Activated CD4-positive, alpha-beta T cell treated with anti-CD3 and anti-CD28 coated beads, Interleukin-2, amount 10 ng/mL, durations not matched to agents 7 days and 5 days (primary cell): ENCODE data around the gene CFAP298. TPM values are rescaled to one million over a fixed set of nuclear protein-coding genes. Genes with fewer than 3 reads are reported as not detected.

Source experiments
- CTCF ChIA-PET: fragments of 350-600 bp; sonication (Branson Sonifier 250); formaldehyde crosslinking; loops from one replicate; lab custom pipeline; 2021; ENCODE audit warnings: antibody characterized with exemption; lab: Charles Lee
- POLR2A ChIA-PET: fragments of 350-600 bp; sonication (Branson Sonifier 250); formaldehyde crosslinking; loops from one replicate; lab custom pipeline; 2021; ENCODE audit warnings: antibody characterized with exemption; lab: Charles Lee
- DNase-seq: peaks from one replicate; pipeline ENCODE4 v3.0.0-alpha.2; 2020
- H3K27ac Mint-ChIP-seq: one replicate; pipeline ENCODE4 v1.8.0; 2021; ENCODE audit warnings: mild to moderate bottlenecking, moderate library complexity, mixed read lengths
- H3K27me3 Mint-ChIP-seq: one replicate; pipeline ENCODE4 v1.8.0; 2021; ENCODE audit warnings: mixed read lengths
- H3K36me3 Mint-ChIP-seq: one replicate; pipeline ENCODE4 v1.8.0; 2021; ENCODE audit warnings: low read depth, mixed read lengths
- H3K4me1 Mint-ChIP-seq: one replicate; pipeline ENCODE4 v1.8.0; 2021; ENCODE audit warnings: mixed read lengths
- H3K4me3 Mint-ChIP-seq: one replicate; pipeline ENCODE4 v1.8.0; 2021; ENCODE audit warnings: mild to moderate bottlenecking, moderate library complexity, mixed read lengths
- H3K9me3 Mint-ChIP-seq: one replicate; pipeline ENCODE4 v1.8.0; 2021; ENCODE audit warnings: mixed read lengths
- total RNA-seq, 2 experiments: library from RNA; stranded (reverse); gene quantifications; one replicate each; pipeline ENCODE4 v1.2.3, GENCODE V29; 2021

CFAP298 gene
- total RNA-seq, 2 experiments from 2014 or later: 32.6 to 40.2 TPM

DNA sequence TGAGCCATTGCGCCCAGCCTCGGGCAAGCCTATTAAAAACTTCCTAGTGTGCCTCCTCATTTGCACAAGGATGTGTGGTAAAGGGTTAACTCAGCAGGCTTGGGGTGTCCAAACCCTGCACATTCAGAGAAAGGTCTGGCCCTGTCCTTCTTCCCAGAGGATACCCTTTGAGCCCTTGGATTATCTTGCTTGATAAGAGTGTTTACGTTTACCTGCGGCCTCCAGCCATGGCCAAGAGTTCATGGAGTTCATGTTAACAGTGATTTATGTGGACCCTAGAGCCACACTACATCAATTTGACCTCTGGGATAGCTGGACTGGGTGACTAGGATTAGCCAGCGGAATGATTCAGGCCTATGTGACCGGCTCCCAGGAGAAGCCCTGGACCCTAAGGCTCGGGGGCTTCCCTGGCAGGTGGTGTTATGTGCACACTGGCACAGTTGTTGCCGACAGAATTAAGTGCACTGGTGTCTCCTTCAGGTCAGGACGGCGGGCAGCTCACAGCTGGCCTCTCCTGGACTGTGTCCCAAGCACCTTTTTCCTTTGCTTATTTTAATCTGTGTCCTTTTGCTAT, 19.2 kb downstream of the CFAP298 start:
- no peaks in the 10 kb centered on the region for H3K36me3 Mint-ChIP-seq
- no peaks in the 10 kb centered on the region for H3K27me3 Mint-ChIP-seq
- no peak overlapping the region for H3K4me3 Mint-ChIP-seq
- ChIA-PET CTCF (no interaction called here), POLR2A (no interaction called here)
- peaks cover 10% of the 10 kb centered on the region for H3K4me1 Mint-ChIP-seq
- no peaks in the 10 kb centered on the region for H3K9me3 Mint-ChIP-seq
- no peak for DNase-seq
- H3K27ac Mint-ChIP-seq: no peak overlapping the region

- Mint-ChIP-seq H3K4me1 (no peaks in the 10 kb centered on the region), H3K36me3 (no peaks in the 10 kb centered on the region), H3K4me3 (no peak overlapping the region), H3K9me3 (no peaks in the 10 kb centered on the region), H3K27me3 (no peaks in the 10 kb centered on the region), H3K27ac (no peak overlapping the region)
- CTCF ChIA-PET: interaction anchor here (0.6 kb wide), 1 partner anchor 501 kb away, joined by 3 read pairs; no protein-coding TSS in a partner anchor
- POLR2A ChIA-PET: no interaction called here
- no peak for DNase-seq
Measured at GRCh38 chr21:32590130-32590529, 22.0 kb downstream of the CFAP298 start.

GRCh38 chr21:32587651-32588050, 24.5 kb downstream of the CFAP298 start:
- Mint-ChIP-seq H3K27ac (no peak overlapping the region), H3K4me3 (no peak overlapping the region), H3K4me1 (peaks cover 3% of the 10 kb centered on the region), H3K9me3 (no peaks in the 10 kb centered on the region), H3K27me3 (no peaks in the 10 kb centered on the region), H3K36me3 (no peaks in the 10 kb centered on the region)
- POLR2A ChIA-PET: no interaction called here
- CTCF ChIA-PET: interaction anchor here (1.9 to 2.0 kb wide), 2 partner anchors 13 to 18 kb away, joined by 5 to 8 read pairs; no protein-coding TSS in a partner anchor
- DNase-seq: no peak

- ChIA-PET POLR2A (no interaction called here), CTCF (no interaction called here)
- Mint-ChIP-seq H3K9me3 (no peaks in the 10 kb centered on the region), H3K36me3 (no peaks in the 10 kb centered on the region), H3K4me1 (peaks cover 3% of the 10 kb centered on the region), H3K27ac (no peak overlapping the region), H3K4me3 (no peak overlapping the region), H3K27me3 (no peaks in the 10 kb centered on the region)
- no peak for DNase-seq
Measured at GRCh38 chr21:32587120-32587519, 25.1 kb downstream of the CFAP298 start.

- Mint-ChIP-seq H3K4me1 (peaks cover 3% of the 10 kb centered on the region), H3K27ac (no peak overlapping the region), H3K36me3 (no peaks in the 10 kb centered on the region), H3K4me3 (no peak overlapping the region), H3K9me3 (no peaks in the 10 kb centered on the region), H3K27me3 (no peaks in the 10 kb centered on the region)
- DNase-seq: no peak
- CTCF ChIA-PET: no interaction called here
- POLR2A ChIA-PET: no interaction called here
Measured at GRCh38 chr21:32585970-32586369, 26.2 kb downstream of the CFAP298 start.

DNA sequence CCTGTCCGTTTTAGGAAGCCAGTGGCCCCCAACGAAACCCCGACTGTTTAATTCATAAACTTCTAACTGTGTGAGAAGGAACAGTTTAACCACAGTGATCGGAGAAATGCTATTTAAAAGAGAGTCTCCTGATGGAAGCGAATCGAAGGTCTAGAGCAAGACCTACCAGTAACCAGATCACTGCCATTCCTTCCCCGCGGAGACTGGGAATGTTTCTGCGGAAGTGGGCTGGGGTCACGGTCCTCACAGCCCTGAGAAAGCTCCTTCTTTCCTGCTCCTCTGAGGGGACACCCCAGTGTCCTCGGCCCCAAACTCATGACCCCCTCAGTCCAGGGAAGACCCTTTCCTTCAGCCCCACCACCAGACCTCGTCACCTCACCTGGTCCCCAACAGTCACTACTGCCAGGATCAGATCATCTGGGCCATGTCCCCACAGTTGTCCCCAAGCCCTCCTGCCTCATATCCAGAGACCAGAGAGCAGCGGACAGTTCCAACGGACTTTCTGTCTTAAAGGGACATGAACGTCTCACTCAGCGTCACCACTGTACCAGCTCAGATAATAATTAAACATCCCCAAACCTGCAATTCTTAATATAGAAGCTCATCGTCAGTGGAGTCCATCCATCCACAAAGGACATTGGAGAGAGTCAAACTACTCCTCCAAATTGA, 27.0 kb downstream of the CFAP298 start, which contains the start of gene TCP10L:
TCP10L (minus strand) TSS at position 482 of the 669 bp plus-strand sequence. CDS start 1,219 bp downstream, outside the sequence.
- H3K36me3 Mint-ChIP-seq: no peaks in the 10 kb centered on the region
- ChIA-PET POLR2A (no interaction called here), CTCF (interaction anchor here (1.1 to 1.5 kb wide), 2 partner anchors 16 to 74 kb away, joined by 3 to 4 read pairs; no protein-coding TSS in a partner anchor)
- no peak within 1 kb of the TSS for H3K27ac Mint-ChIP-seq
- no peaks in the 10 kb centered on the region for H3K9me3 Mint-ChIP-seq
- no peaks in the 10 kb centered on the region for H3K27me3 Mint-ChIP-seq
- no peak within 1 kb of the TSS for H3K4me3 Mint-ChIP-seq
- DNase-seq: no peak
- H3K4me1 Mint-ChIP-seq: peaks cover 3% of the 10 kb centered on the region

GRCh38 chr21:32584472-32584871, 27.7 kb downstream of the CFAP298 start:
- Mint-ChIP-seq H3K4me1 (peaks cover 3% of the 10 kb centered on the region), H3K9me3 (no peaks in the 10 kb centered on the region), H3K27me3 (no peaks in the 10 kb centered on the region), H3K4me3 (no peak overlapping the region), H3K36me3 (no peaks in the 10 kb centered on the region), H3K27ac (no peak overlapping the region)
- no peak for DNase-seq
- POLR2A ChIA-PET: no interaction called here
- CTCF ChIA-PET: interaction anchor here (1.1 to 1.5 kb wide), 2 partner anchors 17 to 74 kb away, joined by 3 to 4 read pairs; no protein-coding TSS in a partner anchor

DNA sequence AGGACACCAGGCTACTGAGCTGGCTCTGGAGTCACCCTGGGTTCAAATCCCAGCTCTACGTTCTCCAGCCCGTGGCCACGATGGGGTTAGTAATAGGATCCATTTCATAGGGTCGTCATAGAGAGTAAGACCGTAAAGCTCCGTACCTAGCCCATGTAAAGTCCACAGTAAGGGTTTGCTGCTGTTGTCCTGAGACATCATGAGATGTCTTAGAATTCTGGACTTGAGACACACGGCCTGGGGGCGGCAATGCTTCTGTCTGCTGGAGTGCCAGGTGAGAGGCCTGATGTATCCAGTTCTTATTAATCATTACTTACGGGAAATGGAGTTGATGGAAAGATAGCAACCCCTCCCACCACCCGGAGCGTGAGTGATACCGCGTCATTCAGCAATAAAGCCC, 30.4 kb downstream of the CFAP298 start:
- Mint-ChIP-seq H3K27ac (no peak overlapping the region), H3K4me3 (no peak overlapping the region), H3K9me3 (no peaks in the 10 kb centered on the region), H3K4me1 (peaks cover 3% of the 10 kb centered on the region), H3K36me3 (no peaks in the 10 kb centered on the region), H3K27me3 (no peaks in the 10 kb centered on the region)
- POLR2A ChIA-PET: no interaction called here
- CTCF ChIA-PET: no interaction called here
- DNase-seq: no peak

- H3K4me3 Mint-ChIP-seq: no peak overlapping the region
- no peaks in the 10 kb centered on the region for H3K27me3 Mint-ChIP-seq
- H3K4me1 Mint-ChIP-seq: peaks cover 3% of the 10 kb centered on the region
- no peaks in the 10 kb centered on the region for H3K9me3 Mint-ChIP-seq
- ChIA-PET CTCF (interaction anchor here (0.6 kb wide), 1 partner anchor 99 kb away, joined by 3 read pairs; no protein-coding TSS in a partner anchor), POLR2A (no interaction called here)
- no peak for DNase-seq
- no peaks in the 10 kb centered on the region for H3K36me3 Mint-ChIP-seq
- no peak overlapping the region for H3K27ac Mint-ChIP-seq
Measured at GRCh38 chr21:32580949-32581348, 31.2 kb downstream of the CFAP298 start.

GRCh38 chr21:32578107-32578691, 34.0 kb downstream of the CFAP298 start:
- ChIA-PET POLR2A (no interaction called here), CTCF (interaction anchor here (2.0 kb wide), 1 partner anchor 9 kb away, joined by 5 read pairs; no protein-coding TSS in a partner anchor)
- no peak for DNase-seq

DNA sequence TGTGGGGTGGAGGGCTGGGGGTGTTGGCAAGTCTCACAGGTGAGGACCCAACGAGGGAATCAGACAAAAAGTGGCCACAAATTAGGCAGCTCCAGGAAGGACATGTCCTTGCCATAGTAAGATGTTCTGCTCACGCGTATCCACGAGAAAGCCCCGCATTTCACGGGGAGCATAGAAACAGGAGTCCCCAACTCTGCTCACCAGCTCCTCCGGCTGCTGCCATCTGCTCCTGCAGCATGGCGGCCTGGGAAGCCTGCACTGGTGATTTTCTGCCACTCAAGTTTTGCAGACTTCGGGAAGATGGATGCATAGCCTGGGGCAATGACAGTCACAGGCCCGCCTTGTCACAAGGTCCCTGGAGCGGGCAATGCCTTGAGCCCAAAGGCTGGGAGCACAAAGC, 36.2 kb downstream of the CFAP298 start:
- H3K27me3 Mint-ChIP-seq: no peaks in the 10 kb centered on the region
- no peaks in the 10 kb centered on the region for H3K4me1 Mint-ChIP-seq
- ChIA-PET CTCF (no interaction called here), POLR2A (no interaction called here)
- H3K9me3 Mint-ChIP-seq: no peaks in the 10 kb centered on the region
- no peak overlapping the region for H3K27ac Mint-ChIP-seq
- no peak for DNase-seq
- H3K4me3 Mint-ChIP-seq: no peak overlapping the region
- no peaks in the 10 kb centered on the region for H3K36me3 Mint-ChIP-seq

More at GRCh38 chr21:32578107-32578691, 34.0 kb downstream of the CFAP298 start:
- Mint-ChIP-seq H3K36me3 (no peaks in the 10 kb centered on the region), H3K27ac (no peak overlapping the region), H3K4me1 (no peaks in the 10 kb centered on the region), H3K9me3 (no peaks in the 10 kb centered on the region), H3K4me3 (no peak overlapping the region), H3K27me3 (no peaks in the 10 kb centered on the region)

DNA sequence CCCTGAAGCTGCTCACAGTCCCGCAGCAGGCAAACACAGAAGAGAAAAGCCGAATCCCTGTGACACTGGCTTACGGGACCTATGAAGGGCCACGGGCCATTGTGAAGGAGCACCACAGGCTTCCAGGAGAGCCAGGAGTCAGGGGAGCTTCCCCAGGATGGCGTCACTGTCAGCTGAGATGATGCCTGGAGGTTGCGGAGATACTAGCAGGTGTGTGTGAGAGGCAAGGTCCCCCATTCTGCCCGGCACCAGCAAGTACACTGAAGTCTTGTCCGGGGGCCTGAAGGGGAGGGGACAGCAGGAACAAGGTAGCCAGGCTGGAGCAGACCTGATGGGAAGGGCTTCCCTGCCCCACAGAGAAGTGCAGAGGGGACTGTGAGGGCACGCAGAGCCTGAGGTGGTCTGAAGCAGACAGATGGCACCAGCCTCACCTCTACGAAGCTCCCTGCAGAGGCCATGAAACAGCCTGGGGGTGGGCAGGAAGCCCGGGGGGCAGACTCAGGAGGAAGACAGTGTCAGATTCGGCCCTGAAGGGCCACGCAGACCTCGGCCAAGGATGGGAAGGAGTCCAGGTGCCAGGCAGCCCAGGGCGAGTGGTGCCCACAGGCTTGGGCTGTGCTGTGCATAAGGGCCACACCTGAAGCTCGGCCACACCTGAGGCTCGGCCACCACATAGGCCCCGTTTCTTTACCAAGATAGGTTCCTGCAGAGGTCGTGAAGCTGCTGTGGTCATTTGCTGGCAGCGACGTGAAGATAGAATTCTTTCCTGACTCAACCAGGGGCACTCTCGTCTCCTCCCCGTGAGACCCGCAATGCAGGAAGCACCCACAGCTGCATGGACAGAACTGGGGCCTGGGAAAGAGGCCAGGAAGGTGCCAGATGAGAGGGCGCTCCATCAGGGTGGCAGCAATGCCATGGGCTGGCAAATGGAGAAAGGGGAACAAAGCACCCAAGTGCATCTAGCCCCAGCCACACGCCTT, 36.9 kb downstream of the CFAP298 start:
- ChIA-PET CTCF (interaction anchor here (0.5 to 0.6 kb wide), 2 partner anchors 94 to 879 kb away, joined by 3 read pairs; no protein-coding TSS in a partner anchor), POLR2A (no interaction called here)
- Mint-ChIP-seq H3K36me3 (no peaks in the 10 kb centered on the region), H3K27ac (no peak overlapping the region), H3K4me3 (no peak overlapping the region), H3K9me3 (no peaks in the 10 kb centered on the region), H3K27me3 (no peaks in the 10 kb centered on the region), H3K4me1 (peaks cover 6% of the 10 kb centered on the region)
- DNase-seq: no peak
